ENCODE results near the gene GDF2. TPM values are rescaled to one million over a fixed set of nuclear protein-coding genes. Genes with fewer than 3 reads are reported as not detected.

The GDF2 gene
- total and polyA plus RNA-seq, 3 donors from 2014 or later: 0.19 to 0.39 TPM; not detected in 1

GRCh38 chr10:47315421-47315820 is 6.8 kb upstream of the GDF2 start:
- no peak overlapping the region for H3K27ac ChIP-seq
- intact Hi-C loops (cut with DNase I; ENCODE audit: low total_unique reads): no loop called here
- no peaks in the 10 kb centered on the region for H3K27me3 ChIP-seq
- WGBS, 2 donors: 62 to 91% methylated on average over 2 of the region's 2 CpGs
- no peaks in the 10 kb centered on the region for H3K9me3 ChIP-seq
- H3K36me3 ChIP-seq (ENCODE audit: low read depth, missing control alignments): no peaks in the 10 kb centered on the region
- no peak overlapping the region for H3K4me3 ChIP-seq
- peaks cover 8% of the 10 kb centered on the region for H3K4me1 ChIP-seq
- no peak for DNase-seq
- TF ChIP-seq POLR2A (IDR thresholded peaks at IDR 0.05) (no peak), CTCF (IDR thresholded peaks at IDR 0.05) (no peak)

DNA sequence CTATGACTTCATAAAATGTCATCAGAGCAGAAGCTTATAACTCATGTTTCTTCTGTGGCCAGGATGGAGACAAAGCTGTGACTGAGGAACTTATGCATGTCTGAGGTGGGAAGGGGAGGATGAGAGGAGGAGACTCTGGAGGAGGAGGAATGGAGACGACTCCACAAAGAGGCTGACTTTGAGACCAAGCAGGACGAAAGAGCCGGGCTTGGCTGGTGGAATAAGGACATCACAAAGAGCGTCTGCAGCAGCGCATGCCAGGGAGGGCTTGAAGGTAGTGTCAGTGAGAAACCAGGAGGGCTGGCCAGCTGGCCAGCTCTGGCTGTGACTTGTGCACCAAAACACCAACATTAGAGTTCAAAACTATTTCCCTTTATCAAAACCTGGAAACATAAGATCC is 6.1 kb upstream of the GDF2 start:
- no peak for DNase-seq
- H3K27me3 ChIP-seq: no peaks in the 10 kb centered on the region
- H3K27ac ChIP-seq: no peak overlapping the region
- intact Hi-C loops (cut with DNase I; ENCODE audit: low total_unique reads): no loop called here
- 73 to 79% methylated on average over 5 of the region's 5 CpGs for WGBS, 2 donors
- H3K4me3 ChIP-seq: no peak overlapping the region
- no peaks in the 10 kb centered on the region for H3K36me3 ChIP-seq (ENCODE audit: low read depth, missing control alignments)
- peaks cover 8% of the 10 kb centered on the region for H3K4me1 ChIP-seq
- TF ChIP-seq POLR2A (IDR thresholded peaks at IDR 0.05) (no peak), CTCF (IDR thresholded peaks at IDR 0.05) (no peak)
- no peaks in the 10 kb centered on the region for H3K9me3 ChIP-seq

DNA sequence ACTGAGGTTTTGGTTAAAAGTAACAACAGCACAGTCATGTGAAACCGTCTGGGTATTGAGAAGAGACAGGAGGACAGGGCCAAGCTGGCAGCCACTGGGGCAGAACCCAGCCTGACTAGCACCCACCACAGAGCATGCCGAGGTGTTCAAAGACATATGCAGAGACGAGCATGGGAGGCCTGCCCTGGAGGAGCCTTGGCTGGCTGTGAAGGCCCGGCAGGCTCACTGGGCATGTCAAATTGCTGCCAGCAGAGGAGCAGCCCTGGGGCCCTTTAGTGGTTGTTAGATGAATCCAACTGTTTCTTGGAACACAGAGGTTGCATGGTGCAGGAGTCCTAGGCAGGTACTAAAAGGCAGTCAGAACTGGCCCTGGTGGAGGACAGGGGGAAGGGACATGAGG is 5.0 kb upstream of the GDF2 start:
- 82 to 83% methylated on average over 4 of the region's 4 CpGs for WGBS, 2 donors
- no peaks in the 10 kb centered on the region for H3K36me3 ChIP-seq (ENCODE audit: low read depth, missing control alignments)
- H3K4me3 ChIP-seq: no peak overlapping the region
- TF ChIP-seq CTCF (IDR thresholded peaks at IDR 0.05) (no peak), POLR2A (IDR thresholded peaks at IDR 0.05) (no peak)
- no peak for DNase-seq
- H3K9me3 ChIP-seq: no peaks in the 10 kb centered on the region
- no peaks in the 10 kb centered on the region for H3K4me1 ChIP-seq
- intact Hi-C loops (cut with DNase I; ENCODE audit: low total_unique reads): no loop called here
- no peaks in the 10 kb centered on the region for H3K27me3 ChIP-seq
- H3K27ac ChIP-seq: no peak overlapping the region

GRCh38 chr10:47318706-47319105 is 3.5 kb upstream of the GDF2 start:
- H3K27me3 ChIP-seq: no peaks in the 10 kb centered on the region
- TF ChIP-seq POLR2A (IDR thresholded peaks at IDR 0.05): no peak
- WGBS, 2 donors: 62 to 76% methylated on average over 9 of the region's 9 CpGs
- peak overlapping the region; percentile 20 to 32 for H3K4me3 ChIP-seq
- DNase-seq: peak; percentile 77
- H3K36me3 ChIP-seq (ENCODE audit: low read depth, missing control alignments): no peaks in the 10 kb centered on the region
- intact Hi-C loops (cut with DNase I; ENCODE audit: low total_unique reads): no loop called here
- H3K27ac ChIP-seq: no peak overlapping the region
- H3K4me1 ChIP-seq: no peaks in the 10 kb centered on the region
- H3K9me3 ChIP-seq: no peaks in the 10 kb centered on the region

DNA sequence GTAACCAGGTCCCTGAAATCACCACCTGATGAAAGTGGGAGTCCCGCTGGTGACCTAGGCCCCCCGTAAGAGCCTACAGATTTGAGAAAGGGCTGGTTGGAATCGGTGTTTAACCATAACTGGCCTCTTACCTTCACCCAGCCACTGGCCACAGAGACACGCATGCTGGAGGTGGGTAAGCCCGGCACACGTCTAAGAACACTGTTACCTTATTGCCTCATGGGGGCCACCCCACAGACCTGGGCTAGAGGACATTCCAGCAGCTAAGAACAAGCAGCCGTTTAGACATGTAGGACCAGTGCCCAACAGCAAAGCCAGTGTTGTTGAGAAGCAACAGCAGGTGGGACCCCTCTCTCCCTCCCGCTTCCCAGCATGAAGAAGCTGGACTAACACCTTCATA is 2.5 kb upstream of the GDF2 start:
- Histone ChIP-seq H3K27me3 (no peaks in the 10 kb centered on the region), H3K36me3 (ENCODE audit: low read depth, missing control alignments) (no peaks in the 10 kb centered on the region), H3K4me3 (no peak overlapping the region), H3K9me3 (no peaks in the 10 kb centered on the region), H3K4me1 (no peaks in the 10 kb centered on the region), H3K27ac (no peak overlapping the region)
- TF ChIP-seq CTCF (IDR thresholded peaks at IDR 0.05) (no peak), POLR2A (IDR thresholded peaks at IDR 0.05) (no peak)
- WGBS, 2 donors: 91 to 92% methylated on average over 3 to 8 of the region's 8 CpGs
- no peak for DNase-seq
- intact Hi-C loops (cut with DNase I; ENCODE audit: low total_unique reads): no loop called here

All from testis (tissue), 3 donors.